HG03432 (cell line): ENCODE measurements around the gene NEB.
"Not testable (repeated sequence)": the region's sequence is repeated elsewhere in the genome, so short reads cannot be mapped to it uniquely, and the experiment has no call there.

Experiments used
- ATAC-seq: cut with Tn5 transposase; IDR thresholded peaks from one replicate; pipeline ENCODE4 v1.9.1; 2021; ENCODE audit warnings: mild to moderate bottlenecking, moderate library complexity; ENCODE audit not compliant: unreplicated experiment

NEB gene

DNA sequence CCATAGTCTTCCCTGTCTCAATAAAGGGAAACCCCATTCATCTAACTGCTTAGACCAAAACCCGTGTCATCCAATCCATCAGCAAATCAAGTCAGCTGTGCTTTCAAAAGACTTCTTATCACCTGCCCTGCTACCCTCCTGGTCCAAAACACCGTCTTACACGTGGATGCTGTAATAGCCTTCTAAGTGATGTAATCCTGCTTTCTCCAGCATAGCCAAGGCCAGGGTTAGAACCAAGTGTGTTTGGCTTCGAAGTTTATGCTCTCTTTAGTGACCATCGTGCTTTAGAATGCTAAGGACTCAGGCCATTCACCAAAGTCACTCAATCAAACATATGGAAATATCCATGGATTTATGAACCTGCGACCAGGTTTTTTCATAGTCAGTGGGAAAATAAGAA is 25.5 kb downstream of the NEB start:
- no peak for ATAC-seq

DNA sequence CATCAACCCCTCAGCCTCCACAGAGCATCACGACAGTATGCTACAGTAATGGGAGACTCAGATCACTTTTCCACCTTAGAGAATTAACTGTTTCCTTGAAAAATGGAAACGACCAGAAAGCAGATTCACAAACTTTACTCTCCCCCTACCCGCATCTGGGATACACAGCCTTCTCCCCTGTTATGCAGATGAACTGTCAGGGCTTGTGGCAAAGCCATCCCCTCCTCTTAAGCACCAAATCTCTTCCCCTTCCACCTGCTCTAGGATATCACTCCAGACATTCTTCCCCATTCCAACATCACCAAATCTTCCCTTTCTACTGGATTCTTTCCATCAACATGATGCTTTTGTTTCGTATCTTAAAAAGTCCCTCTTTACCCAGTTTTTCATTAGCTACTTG is 26.4 kb downstream of the NEB start:
- ATAC-seq: no peak

- ATAC-seq: not testable (repeated sequence)
Observed at GRCh38 chr2:151704480-151704961, 29.8 kb downstream of the NEB start.

- ATAC-seq: not testable (repeated sequence)
Observed at GRCh38 chr2:151698134-151698533, 36.1 kb downstream of the NEB start.

- ATAC-seq: no peak
Observed at GRCh38 chr2:151695778-151696177, 38.5 kb downstream of the NEB start.

DNA sequence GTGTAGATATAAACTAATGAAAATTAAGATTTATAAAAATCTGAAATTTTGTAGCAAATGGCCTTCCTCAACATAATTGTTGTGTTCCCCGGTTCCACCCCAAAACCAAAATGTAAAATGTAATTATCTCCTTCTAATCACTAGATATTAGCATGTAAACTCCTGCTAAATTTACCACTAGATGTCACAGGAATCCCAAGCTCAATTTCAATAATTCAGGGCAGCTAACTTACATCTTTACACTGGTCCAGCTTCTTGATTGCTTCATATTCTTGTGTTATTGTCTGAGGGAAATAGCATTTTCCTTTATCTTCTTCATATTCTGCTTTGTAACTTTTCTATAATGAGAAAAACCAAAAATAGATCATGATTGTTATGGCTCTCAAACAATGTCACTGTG is 42.6 kb downstream of the NEB start:
- ATAC-seq: no peak

DNA sequence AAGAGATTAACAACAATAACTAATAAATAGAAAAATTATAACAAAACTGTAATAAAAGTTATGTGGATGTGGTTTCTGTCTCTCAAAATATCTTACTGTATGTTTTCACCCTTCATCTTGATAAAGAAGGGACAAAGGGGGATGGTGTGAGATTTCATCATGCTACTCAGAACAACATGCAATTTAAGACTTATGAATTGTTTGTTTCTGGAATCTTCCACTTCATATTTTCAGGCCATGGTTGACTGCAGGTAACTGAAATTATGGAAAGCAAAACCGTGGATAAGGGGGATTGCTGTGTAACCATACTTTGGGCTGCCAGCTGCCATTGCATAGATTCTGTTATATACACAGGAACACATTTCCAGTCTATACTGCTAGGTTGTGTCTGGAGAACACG is 45.6 kb downstream of the NEB start:
- no peak for ATAC-seq

GRCh38 chr2:151682459-151683003 is 51.7 kb downstream of the NEB start:
- no peak for ATAC-seq

- no peak for ATAC-seq
Observed at GRCh38 chr2:151681051-151681450, 53.2 kb downstream of the NEB start.

- no peak for ATAC-seq
Observed at GRCh38 chr2:151679994-151680393, 54.3 kb downstream of the NEB start.

DNA sequence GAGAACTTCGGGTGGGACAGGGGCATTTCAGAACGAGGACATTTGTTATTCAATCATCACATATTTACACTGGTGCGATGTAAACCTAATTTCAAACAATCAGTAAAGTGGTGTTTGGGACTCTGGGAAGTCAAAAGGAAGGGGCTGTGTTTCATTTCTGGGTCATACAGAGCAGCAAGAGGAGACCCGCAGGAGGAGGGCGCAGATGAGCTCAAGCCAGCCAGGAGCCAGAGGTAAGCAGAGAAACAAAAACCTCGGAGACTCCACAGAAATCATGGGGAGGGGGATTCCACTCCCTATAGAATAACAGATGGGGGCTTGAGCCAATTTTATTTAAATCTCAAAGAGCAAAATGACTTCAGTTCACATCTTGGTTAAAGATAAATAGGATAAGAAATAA is 55.4 kb downstream of the NEB start:
- no peak for ATAC-seq

DNA sequence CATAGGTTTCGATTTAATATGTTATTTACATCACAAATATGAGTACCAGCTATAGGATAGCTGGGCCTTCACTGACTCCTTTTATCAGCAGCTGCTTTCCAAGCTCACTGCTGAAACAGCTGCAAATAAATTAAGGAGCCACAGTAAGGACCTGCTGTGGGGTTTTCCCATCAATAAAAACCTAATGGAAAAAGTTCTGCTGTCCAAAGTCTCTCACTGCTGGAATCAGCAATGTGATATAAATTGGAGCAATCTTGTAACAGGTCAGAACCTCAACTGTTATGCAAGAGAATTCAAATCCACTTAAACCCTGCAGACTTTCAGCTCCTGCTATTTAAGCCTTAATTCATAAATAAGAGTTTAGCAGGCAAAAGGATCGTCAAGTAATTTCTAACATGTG is 61.3 kb downstream of the NEB start:
- no peak for ATAC-seq

DNA sequence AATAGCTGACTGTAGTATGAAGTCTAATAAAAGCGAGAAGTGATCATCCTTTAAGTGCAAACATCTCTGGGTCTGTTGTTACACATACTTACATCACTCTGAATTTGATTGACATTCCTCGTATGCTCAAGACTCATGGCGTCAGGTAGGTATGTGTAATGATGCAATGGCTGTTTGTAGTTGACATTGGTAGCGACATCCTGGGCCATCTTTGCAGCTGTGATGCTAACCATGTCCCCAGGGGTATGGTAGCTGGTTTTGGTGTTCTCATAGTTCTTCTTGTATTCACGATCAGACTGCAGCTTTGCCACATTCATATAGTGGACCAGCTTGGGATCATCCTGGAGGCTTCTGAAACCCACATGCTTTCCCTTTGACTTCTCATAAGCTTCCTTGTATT is 62.0 kb downstream of the NEB start:
- no peak for ATAC-seq

DNA sequence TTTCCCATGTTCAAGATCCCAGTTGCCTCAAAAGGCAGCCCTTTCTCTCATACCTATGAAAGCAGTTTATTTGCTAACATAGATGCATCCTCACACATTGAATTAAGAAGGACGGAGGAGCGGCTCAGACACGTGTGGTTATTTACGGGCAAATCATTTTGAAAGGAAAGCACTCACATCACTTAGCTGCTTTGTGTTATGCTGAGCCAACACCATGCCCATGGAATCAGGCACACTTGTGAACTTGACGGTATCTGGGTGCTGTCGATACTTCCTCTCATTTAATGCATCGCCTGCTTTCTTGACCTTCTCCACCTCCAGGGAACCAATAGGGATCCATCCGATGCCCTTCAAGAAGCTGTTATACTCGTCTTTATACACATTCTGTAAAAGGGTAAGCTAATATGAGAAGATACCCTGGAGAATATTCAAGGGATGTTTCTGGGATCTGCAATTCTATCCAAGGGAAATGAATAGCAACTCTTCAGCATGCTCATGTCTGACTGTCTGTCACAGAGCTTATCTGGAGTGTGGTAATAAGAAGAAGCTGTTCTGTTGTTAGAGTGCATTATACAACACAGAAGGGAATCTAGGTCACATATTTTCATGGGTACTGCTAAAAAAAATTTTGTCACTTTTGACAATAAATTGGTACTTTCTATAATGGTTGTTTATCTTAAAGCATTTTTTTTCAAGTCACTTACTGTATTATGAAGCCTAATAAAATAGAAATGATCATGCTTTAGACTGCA is 63.3 kb downstream of the NEB start:
- no peak for ATAC-seq

DNA sequence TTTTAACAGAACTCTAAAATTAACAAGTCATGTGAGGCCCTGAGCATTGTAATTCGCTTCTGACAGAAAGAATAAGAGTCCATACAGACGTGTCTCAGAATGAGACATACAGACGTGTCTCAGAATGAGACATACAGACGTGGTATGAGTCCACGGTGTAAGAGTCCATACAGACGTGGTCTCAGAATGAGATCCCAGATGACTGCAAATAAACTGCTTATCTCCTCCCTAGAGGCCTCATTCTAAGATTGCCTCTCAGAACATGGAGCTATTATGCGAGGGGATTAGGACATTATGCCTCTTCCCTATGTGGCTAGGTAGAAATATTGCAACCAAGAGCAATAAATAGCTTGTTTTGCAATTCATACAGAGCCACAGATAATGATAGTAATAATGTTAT is 63.9 kb downstream of the NEB start:
- ATAC-seq: no peak

GRCh38 chr2:151669585-151670081 is 64.6 kb downstream of the NEB start:
- ATAC-seq: no peak

DNA sequence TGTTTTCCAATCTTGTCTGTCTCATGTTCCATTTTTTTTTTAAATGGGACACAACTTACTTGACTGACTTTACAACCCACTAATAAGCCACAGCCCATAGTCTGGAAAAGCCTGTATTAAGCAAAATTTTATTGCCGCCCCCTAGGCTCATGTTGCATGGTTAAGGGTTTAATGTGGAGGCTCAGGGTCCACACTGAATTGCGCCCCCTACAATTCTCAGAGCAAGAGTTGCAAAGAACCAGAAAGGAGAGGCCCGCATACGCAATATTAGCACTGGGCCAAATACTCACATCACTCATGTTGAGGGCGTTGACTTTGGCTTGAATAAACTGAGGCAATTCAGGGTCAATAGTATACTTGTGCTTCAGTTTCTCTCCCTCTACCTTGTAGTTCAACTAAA is 65.5 kb downstream of the NEB start:
- no peak for ATAC-seq

DNA sequence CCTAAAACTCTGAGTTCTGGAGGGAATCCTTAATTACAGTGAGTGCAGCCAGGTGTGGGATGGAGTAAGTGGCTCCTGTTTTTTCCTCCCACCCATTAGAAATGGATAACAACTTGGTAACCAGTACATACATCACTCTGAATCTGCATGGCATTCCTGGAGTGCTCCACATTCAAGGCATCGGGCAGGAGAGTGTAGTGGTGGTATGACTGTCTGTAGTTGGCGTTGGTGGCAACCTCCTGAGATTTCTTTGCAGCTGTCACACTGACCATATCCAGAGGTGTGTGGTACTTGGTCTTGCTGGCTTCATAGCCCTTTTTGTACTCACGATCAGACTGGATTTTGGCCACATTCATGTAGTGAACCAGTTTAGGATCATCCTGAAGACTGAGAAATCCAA is 68.3 kb downstream of the NEB start:
- no peak for ATAC-seq

DNA sequence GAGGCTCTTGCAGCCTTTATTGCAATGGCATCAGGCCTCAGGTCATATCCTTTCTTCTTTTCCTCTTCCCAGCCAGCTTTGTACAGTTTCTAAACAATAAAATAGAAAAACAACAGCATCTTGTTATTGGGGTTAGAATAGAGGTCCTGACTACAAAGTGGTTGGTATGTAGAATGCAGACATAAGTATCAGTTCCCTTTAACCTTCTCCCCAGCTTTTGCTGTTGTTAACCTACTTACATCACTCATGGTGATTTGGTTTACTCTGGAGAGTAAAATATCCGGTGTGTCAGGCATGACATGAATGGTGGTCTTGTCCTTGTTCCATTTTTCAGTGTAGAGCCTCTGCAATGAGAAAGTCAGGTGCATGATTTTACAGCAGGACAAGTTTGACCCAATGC is 69.8 kb downstream of the NEB start:
- no peak for ATAC-seq

- ATAC-seq: no peak
Observed at GRCh38 chr2:151661625-151662024, 72.7 kb downstream of the NEB start.

DNA sequence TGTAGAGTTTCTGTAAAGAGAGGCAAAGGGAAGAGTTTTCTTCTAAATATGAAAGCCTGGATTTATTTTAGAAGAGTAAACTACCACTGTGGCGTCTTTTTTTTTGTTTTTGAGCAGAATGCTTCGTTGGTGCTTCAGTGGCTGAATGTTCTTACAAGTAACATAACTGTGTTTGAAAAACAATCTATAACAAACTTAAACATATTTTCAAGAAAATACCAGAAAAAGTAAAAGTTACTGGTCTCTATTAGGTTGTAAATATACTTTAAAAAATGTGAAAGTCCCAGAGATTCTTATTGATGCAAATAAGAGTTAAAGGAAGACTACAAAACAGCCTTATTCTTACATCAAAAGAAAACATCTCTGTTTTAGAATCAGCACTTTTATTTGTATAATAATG is 76.2 kb downstream of the NEB start:
- no peak for ATAC-seq

DNA sequence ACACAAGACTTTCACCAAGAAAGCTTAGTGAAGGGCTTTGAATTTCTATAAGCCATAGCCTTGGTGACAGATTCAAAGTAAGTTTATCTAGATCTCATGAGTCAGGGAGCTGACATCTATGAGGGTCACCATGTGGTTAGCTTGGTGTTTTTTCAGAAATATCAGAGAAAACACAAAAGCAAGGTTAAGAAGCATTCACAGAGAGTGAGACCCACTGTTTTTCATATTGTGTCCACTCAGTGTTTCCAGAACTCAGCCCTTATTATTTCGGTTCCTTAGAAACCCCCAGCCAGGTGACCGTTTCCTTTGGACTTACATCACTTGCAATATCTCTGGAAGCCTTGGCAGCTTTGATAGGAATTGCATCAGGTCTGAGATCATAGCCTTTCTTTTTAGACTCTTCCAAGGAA is 76.6 kb downstream of the NEB start:
- no peak for ATAC-seq
